Esophagus muscularis mucosa (tissue), 4 donors: Measurements from ENCODE around the gene TRAK2. TPM values are rescaled to one million over a fixed set of nuclear protein-coding genes. Genes with fewer than 3 reads are reported as not detected.

Source experiments
- DNase-seq: peaks from one replicate; pipeline ENCODE4 v3.0.0-alpha.2; 2017; ENCODE audit errors: extremely low spot score
- H3K27ac ChIP-seq, 4 donors: fragments of 200-600 bp; sonication (generic); replicated peaks in 1 of 4; 1 replicate in 3 of 4; 2 replicates in 1 of 4; pipeline ENCODE4 v1.5.1; 2016 to 2019; ENCODE audit warnings: mild to moderate bottlenecking in 1 of 4
- H3K27me3 ChIP-seq, 4 donors: fragments of 200-600 bp; sonication (generic); one replicate each; pipeline versions ENCODE4 v1.5.1 to v1.6.0; 2016 to 2019
- H3K36me3 ChIP-seq, 4 donors: fragments of 200-600 bp; sonication (generic); one replicate each; pipeline ENCODE4 v1.5.1; 2016 to 2019
- H3K4me1 ChIP-seq, 4 donors: fragments of 200-600 bp; sonication (generic); one replicate each; pipeline ENCODE4 v1.5.1; 2016 to 2019
- H3K4me3 ChIP-seq, 4 donors: fragments of 200-600 bp; sonication (generic); 1 replicate in 2 of 4; 2 replicates in 2 of 4; pipeline ENCODE4 v1.5.1; 2016 to 2019; ENCODE audit warnings: mild to moderate bottlenecking in 4 of 4, moderate library complexity in 1 of 4
- H3K9me3 ChIP-seq, 4 donors: fragments of 200-600 bp; sonication (generic); 1 replicate in 3 of 4; 2 replicates in 1 of 4; pipeline ENCODE4 v1.5.1; 2016 to 2019
- EP300 ChIP-seq: sonication (generic); formaldehyde crosslinking; IDR thresholded peaks from one replicate; pipeline ENCODE4 v1.6.1; 2017; ENCODE audit warnings: antibody characterized with exemption
- POLR2A ChIP-seq: fragments of 450-650 bp; IDR thresholded peaks from one replicate; pipeline ENCODE4 v1.6.1; 2017; ENCODE audit warnings: antibody characterized with exemption, moderate library complexity, mild to moderate bottlenecking, low read depth
- POLR2AphosphoS5 ChIP-seq, 2 donors: sonication (generic); formaldehyde crosslinking; IDR thresholded peaks; one replicate each; pipeline ENCODE4 v1.6.1; 2017; ENCODE audit warnings: antibody characterized with exemption in 2 of 2
- WGBS: methylation state at CpG from one replicate; pipeline ENCODE4 v1.1.5; 2018; 5-methylcytosine and 5-hydroxymethylcytosine counted together
- intact Hi-C: fragments of 100-400 bp; cut with DNase I; formaldehyde crosslinking; loops from one replicate; pipeline ENCODE4 v1.15.1; 2023
- total RNA-seq, 4 donors: library from RNA; depleted of rRNA; stranded (reverse); fragments of >200 nt; gene quantifications; one replicate each; pipeline versions ENCODE4 v1.1.0 to v1.2.1, GENCODE V29; 2016
- TF ChIP-seq, protein P1 (sequence below), 3 experiments: fragments of 200-600 bp in 2 of 3; fragments of 450-650 bp in 1 of 3; sonication (generic) in 2 of 3; IDR thresholded peaks; one replicate each; pipeline ENCODE4 v1.5.1; 2017 to 2019; ENCODE audit warnings: antibody characterized with exemption in 3 of 3, mild to moderate bottlenecking in 2 of 3, moderate library complexity in 1 of 3

Gene TRAK2
- total RNA-seq, 4 donors from 2014 or later = 73.1 to 114 (median 91.6) TPM

DNA sequence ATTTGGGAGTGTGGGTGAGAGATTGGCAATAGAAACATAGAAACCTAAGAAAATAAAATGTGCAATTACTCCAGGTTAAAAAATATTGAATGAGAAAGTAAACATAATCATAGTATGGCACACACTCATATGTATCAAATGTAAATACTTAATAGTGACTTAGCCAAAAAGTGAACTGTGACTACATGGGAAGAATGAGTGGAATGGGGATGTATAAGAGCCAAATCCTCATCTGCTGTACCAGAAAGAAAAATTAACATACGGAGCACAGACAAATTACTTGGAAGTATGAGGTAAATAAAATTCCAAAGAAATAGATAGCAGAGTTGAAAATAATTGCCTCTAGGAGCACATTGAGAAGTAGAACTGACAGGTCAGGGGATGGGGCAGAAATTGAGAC lies 98.1 kb downstream of the TRAK2 start:
- Histone ChIP-seq H3K4me1 (peaks cover 5 to 27% (median 19%) of the 10 kb centered on the region in 4 donors), H3K27ac (peak overlapping the region in 2 of 4 donors; percentile 5 to 44), H3K4me3 (no peak overlapping the region), H3K36me3 (peaks cover 0 to 33% (median 17%) of the 10 kb centered on the region in 4 donors), H3K27me3 (no peaks in the 10 kb centered on the region), H3K9me3 (no peaks in the 10 kb centered on the region)
- TF ChIP-seq, protein P1, sequence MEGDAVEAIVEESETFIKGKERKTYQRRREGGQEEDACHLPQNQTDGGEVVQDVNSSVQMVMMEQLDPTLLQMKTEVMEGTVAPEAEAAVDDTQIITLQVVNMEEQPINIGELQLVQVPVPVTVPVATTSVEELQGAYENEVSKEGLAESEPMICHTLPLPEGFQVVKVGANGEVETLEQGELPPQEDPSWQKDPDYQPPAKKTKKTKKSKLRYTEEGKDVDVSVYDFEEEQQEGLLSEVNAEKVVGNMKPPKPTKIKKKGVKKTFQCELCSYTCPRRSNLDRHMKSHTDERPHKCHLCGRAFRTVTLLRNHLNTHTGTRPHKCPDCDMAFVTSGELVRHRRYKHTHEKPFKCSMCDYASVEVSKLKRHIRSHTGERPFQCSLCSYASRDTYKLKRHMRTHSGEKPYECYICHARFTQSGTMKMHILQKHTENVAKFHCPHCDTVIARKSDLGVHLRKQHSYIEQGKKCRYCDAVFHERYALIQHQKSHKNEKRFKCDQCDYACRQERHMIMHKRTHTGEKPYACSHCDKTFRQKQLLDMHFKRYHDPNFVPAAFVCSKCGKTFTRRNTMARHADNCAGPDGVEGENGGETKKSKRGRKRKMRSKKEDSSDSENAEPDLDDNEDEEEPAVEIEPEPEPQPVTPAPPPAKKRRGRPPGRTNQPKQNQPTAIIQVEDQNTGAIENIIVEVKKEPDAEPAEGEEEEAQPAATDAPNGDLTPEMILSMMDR (IDR thresholded peaks at IDR 0.05) = no peak
- TF ChIP-seq EP300 (no peak), POLR2AphosphoS5 (IDR thresholded peaks at IDR 0.05) (no peak), POLR2A (no peak)
- 32% methylated on average over 1 of the region's 1 CpG for WGBS
- intact Hi-C loops = no loop called here
- DNase-seq = no peak

DNA sequence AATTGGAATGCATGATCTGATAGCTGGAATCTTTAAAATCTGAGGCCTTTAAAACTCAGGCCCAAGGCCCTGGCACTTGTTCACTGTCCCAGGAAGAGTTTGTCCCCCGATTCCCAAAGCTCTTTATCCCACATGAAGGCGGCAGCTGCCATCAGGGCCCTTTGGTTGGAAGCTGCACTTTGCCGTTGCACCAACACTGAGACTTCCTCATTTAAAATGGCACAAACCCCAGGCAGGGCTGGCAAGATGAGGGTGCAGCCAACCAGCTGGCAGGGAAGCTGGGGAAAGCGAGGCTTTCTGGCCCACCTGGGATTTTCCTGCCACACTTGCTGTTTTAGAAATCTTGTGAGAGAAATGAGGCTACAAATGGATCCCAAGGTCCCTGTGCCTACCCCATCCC lies 100.4 kb downstream of the TRAK2 start:
- DNase-seq = no peak
- H3K4me3 ChIP-seq = no peak overlapping the region
- H3K27me3 ChIP-seq = no peaks in the 10 kb centered on the region
- no peak overlapping the region for H3K27ac ChIP-seq
- peaks cover 4 to 17% (median 10%) of the 10 kb centered on the region in 4 donors for H3K4me1 ChIP-seq
- H3K9me3 ChIP-seq = no peaks in the 10 kb centered on the region
- intact Hi-C loops = no loop called here
- TF ChIP-seq POLR2A (no peak), EP300 (no peak), POLR2AphosphoS5 (IDR thresholded peaks at IDR 0.05) (no peak)
- TF ChIP-seq, protein P1 (IDR thresholded peaks at IDR 0.05) = no peak
- 98% methylated on average over 3 of the region's 4 CpGs for WGBS
- H3K36me3 ChIP-seq = peaks cover 4 to 50% (median 32%) of the 10 kb centered on the region in 4 donors

DNA sequence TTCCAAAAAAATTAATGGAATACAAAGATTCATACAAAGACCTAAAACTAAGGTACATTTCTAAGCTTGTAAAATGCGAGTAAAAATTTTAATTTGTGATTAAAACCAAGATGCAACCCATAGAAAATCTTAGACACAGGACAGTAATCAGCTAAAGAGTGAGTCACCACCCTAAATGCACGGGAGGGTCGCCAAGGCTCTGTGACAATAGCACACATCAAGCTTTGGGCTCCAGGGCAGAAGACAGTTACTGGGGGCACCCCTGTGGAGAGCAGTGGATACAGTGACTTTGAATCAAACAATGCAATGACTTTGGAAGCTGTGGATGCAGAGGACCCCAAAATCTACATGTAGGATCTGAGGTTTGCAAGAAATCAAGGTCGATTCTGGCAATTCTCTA lies 101.7 kb downstream of the TRAK2 start:
- Histone ChIP-seq H3K4me3 (no peak overlapping the region), H3K36me3 (peaks cover 9 to 53% (median 36%) of the 10 kb centered on the region in 4 donors), H3K9me3 (no peaks in the 10 kb centered on the region), H3K27ac (no peak overlapping the region), H3K4me1 (peaks cover 4 to 17% (median 10%) of the 10 kb centered on the region in 4 donors), H3K27me3 (no peaks in the 10 kb centered on the region)
- intact Hi-C loops = no loop called here
- no peak for TF ChIP-seq POLR2A
- WGBS = 81% methylated on average over 4 of the region's 4 CpGs
- DNase-seq = no peak

DNA sequence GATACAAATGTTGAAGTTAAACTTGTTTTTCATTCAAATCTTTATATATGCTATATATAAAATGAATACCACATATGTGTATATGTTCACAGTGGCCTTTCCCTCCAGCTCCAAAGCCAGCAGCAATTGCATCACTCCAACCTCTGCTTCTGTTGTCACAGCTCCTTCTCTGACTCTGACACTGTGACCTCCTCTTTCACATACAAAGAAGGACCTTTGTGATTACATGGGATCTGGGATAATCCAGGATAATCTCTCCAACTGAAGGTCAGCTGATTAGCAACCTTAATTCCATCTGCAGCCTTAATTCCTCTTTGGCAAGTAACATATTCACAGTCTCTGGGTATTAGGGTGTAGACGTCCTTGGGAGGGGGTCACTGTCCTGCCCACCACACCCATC lies 102.5 kb downstream of the TRAK2 start:
- WGBS = 88% methylated on average over 1 of the region's 1 CpG
- Histone ChIP-seq H3K36me3 (peaks cover 9 to 61% (median 43%) of the 10 kb centered on the region in 4 donors), H3K4me1 (peaks cover 4 to 13% (median 10%) of the 10 kb centered on the region in 4 donors), H3K27ac (no peak overlapping the region), H3K9me3 (no peaks in the 10 kb centered on the region), H3K4me3 (no peak overlapping the region), H3K27me3 (no peaks in the 10 kb centered on the region)
- intact Hi-C loops = no loop called here
- DNase-seq = no peak
- TF ChIP-seq POLR2A = no peak
- no peak for TF ChIP-seq EP300
- TF ChIP-seq POLR2AphosphoS5 (IDR thresholded peaks at IDR 0.05) = no peak
- TF ChIP-seq, protein P1 (IDR thresholded peaks at IDR 0.05) = no peak

DNA sequence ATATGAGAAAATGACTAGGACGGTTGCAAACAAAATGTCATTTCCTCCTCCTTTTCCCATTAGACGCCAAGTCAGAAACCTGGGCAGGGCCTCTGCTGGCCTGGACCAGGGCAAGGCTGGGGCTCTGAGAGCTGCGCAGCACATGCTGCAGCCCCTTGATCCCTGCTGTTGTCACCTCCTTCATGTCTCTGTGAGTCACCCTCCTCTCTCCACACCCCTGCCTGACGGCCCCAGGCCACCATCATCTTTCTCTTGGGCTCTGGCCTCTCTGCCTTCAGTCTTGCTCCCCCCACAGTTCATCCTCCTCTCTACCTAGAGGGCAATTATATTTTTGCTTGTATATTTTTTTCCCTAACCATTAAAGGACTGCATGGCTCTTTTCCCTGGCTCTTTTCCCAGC lies 104.1 kb downstream of the TRAK2 start:
- Histone ChIP-seq H3K4me1 (peaks cover 0 to 4% (median 0%) of the 10 kb centered on the region in 4 donors), H3K27me3 (no peaks in the 10 kb centered on the region), H3K36me3 (peaks cover 9 to 76% (median 56%) of the 10 kb centered on the region in 4 donors), H3K27ac (no peak overlapping the region), H3K9me3 (no peaks in the 10 kb centered on the region), H3K4me3 (no peak overlapping the region)
- no peak for DNase-seq
- 86% methylated on average over 4 of the region's 4 CpGs for WGBS
- intact Hi-C loops = no loop called here
- TF ChIP-seq POLR2AphosphoS5 (IDR thresholded peaks at IDR 0.05) = no peak
- TF ChIP-seq EP300 = no peak
- TF ChIP-seq, protein P1 (IDR thresholded peaks at IDR 0.05) = no peak
- no peak for TF ChIP-seq POLR2A
